ENCODE measurements around the gene TOX2. TPM values are rescaled to one million over a fixed set of nuclear protein-coding genes. Genes with fewer than 3 reads are reported as not detected.
A peak's percentile ranks its signal among the peaks of the same experiment; 100 is the strongest.

TOX2 gene
- polyA plus RNA-seq, 3 donors, result 0.39 to 0.56 (median 0.47) TPM

DNA sequence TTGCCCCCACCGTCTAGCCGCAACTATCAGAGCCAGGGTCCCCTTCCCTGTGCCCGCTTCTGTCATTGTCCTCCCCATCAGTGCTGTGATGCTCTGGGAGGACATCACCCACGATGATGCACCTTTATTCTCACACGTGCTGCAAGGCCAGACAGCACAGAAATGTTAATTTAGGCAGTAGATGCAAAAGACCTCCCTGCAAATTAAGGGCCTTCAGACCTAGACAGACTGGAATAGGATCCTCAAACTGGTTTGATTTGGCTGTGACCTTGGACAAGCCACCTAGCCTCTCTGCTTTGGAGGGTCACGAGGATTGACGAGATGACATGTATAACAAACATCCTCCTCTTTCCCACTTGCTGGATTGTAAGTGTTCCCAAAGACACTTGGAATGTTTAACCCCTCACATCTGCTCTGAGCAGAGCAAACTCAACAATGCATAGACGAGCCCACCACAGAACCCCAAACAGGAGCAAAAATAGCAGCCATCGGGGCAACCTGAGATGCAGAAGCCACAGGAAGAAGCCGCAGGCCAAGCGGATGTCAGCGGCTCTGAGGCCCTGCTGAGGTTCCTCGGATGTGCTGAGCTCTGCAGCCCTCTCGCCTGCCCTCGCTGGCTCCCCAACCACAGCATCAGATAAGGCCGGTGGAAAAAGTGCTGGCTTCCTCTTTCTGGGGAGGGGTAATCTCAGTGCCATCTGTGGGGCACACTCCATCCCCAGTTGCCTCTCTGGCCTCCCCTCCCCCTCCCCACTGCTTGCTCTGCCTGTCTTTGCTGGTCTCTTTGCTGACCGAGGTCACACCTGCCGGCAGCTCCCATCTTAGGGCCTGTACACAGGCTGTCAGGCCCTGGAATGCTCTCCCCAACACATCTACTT is 35.3 kb downstream of the TOX2 start:
- H3K4me2 ChIP-seq (replicated peaks; ENCODE audit: extremely low read depth, low read length, poor library complexity, severe bottlenecking), result peak overlapping the region; percentile 32
- Mint-ChIP-seq H3K4me3 (peak overlapping the region; percentile 47 to 56), H3K27ac (peak overlapping the region; percentile 16 to 92 (median 66)), H3K9me3 (peaks cover 0 to 3% (median 0%) of the 10 kb centered on the region in 7 donors), H3K27me3 (ENCODE audit: low read depth in 3 of 3) (peaks cover 10 to 23% (median 13%) of the 10 kb centered on the region in 3 donors), H3K4me1 (peaks cover 72% of the 10 kb centered on the region), H3K36me3 (peaks cover 21 to 25% of the 10 kb centered on the region in 2 donors)
- no peaks in the 10 kb centered on the region for H3K79me2 ChIP-seq (ENCODE audit: insufficient read depth, low read length)
- H3K4me1 ChIP-seq (ENCODE audit: control insufficient read depth in 1 of 2, insufficient read depth in 2 of 2, low read length in 2 of 2), result peaks cover 48 to 49% of the 10 kb centered on the region in 2 donors
- peak overlapping the region; percentile 41 for H2AFZ ChIP-seq (ENCODE audit: insufficient read depth, low read depth, low read length, poor library complexity, severe bottlenecking)
- DNase-seq, result peak in 2 of 3 donors; percentile 54 to 62
- H4K20me1 ChIP-seq (ENCODE audit: insufficient read depth, low read length), result no peaks in the 10 kb centered on the region
- H3K27me3 ChIP-seq (ENCODE audit: control insufficient read depth in 2 of 2, insufficient read depth in 2 of 2, low read length in 2 of 2), result peaks cover 0 to 5% of the 10 kb centered on the region in 2 donors
- H3K9ac ChIP-seq (ENCODE audit: insufficient read depth, low read length, poor library complexity, severe bottlenecking), result no peak overlapping the region
- H3K36me3 ChIP-seq (replicated peaks in 1 of 2; ENCODE audit: control insufficient read depth in 1 of 2, insufficient read depth in 2 of 2, low read length in 2 of 2), result no peaks in the 10 kb centered on the region
- peak overlapping the region in 1 of 3 experiments; percentile 9 for H3K4me3 ChIP-seq (replicated peaks in 1 of 3; ENCODE audit: low read depth in 2 of 3, low read length in 3 of 3)
- H3K9me3 ChIP-seq (replicated peaks in 1 of 2; ENCODE audit: control insufficient read depth in 1 of 2, insufficient read depth in 1 of 2, low read length in 2 of 2), result no peaks in the 10 kb centered on the region
- H3K27ac ChIP-seq (ENCODE audit: low read depth in 1 of 2, low read length in 2 of 2), result peak overlapping the region in 1 of 2 donors; percentile 22
- WGBS (ENCODE audit: insufficient coverage), result 20% methylated on average over 12 of the region's 18 CpGs
- intact Hi-C loops (cut with micrococcal nuclease), result no loop called here
- TF ChIP-seq, protein P1, sequence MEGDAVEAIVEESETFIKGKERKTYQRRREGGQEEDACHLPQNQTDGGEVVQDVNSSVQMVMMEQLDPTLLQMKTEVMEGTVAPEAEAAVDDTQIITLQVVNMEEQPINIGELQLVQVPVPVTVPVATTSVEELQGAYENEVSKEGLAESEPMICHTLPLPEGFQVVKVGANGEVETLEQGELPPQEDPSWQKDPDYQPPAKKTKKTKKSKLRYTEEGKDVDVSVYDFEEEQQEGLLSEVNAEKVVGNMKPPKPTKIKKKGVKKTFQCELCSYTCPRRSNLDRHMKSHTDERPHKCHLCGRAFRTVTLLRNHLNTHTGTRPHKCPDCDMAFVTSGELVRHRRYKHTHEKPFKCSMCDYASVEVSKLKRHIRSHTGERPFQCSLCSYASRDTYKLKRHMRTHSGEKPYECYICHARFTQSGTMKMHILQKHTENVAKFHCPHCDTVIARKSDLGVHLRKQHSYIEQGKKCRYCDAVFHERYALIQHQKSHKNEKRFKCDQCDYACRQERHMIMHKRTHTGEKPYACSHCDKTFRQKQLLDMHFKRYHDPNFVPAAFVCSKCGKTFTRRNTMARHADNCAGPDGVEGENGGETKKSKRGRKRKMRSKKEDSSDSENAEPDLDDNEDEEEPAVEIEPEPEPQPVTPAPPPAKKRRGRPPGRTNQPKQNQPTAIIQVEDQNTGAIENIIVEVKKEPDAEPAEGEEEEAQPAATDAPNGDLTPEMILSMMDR (IDR thresholded peaks at IDR 0.05), result no peak

DNA sequence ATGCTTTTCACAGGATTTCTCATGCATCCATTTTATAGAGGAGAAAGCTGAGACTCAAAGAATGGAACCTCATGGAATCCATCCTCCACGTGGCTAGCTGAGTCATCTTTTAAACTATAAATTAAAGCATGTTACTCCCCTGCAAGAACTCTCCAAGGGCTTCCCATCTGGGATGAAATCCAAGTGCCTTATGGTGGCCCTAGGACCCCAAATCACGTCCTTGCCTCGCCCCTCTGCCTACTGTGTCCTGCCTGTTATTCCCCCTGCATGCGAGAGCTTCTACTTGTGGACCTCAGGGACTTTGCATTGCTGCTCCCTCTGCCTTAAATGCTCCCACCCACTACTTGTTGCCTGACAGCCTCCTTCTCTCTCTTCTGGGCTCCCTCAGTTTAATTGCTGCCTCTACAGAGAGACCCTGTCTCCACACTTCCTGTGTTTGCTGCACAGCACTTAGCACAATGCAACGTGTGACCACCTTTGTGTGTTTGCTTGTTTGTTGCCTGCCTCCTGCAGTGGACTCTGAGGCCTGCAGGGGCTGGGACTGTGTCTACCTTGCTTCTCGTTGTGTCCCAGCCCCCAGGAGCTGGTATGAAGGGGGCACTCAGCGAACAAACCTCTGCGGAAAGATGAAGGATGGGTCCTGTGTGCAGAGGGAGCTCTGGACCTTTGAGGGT is 39.4 kb downstream of the TOX2 start:
- intact Hi-C loops (cut with micrococcal nuclease), result loop anchor here in 1 of 2 donors (2.0 kb wide), 1 partner anchor 15 kb away; no protein-coding TSS in a partner anchor
- H3K9ac ChIP-seq (ENCODE audit: insufficient read depth, low read length, poor library complexity, severe bottlenecking), result no peak overlapping the region
- Mint-ChIP-seq H3K27ac (peak overlapping the region in 4 of 7 donors; percentile 47 to 91 (median 66)), H3K4me3 (peak overlapping the region in 1 of 2 donors; percentile 70), H3K9me3 (peaks cover 0 to 5% (median 3%) of the 10 kb centered on the region in 7 donors), H3K4me1 (peaks cover 82% of the 10 kb centered on the region), H3K27me3 (ENCODE audit: low read depth in 3 of 3) (peaks cover 10 to 30% (median 29%) of the 10 kb centered on the region in 3 donors), H3K36me3 (peaks cover 24 to 26% of the 10 kb centered on the region in 2 donors)
- 68% methylated on average over 8 of the region's 8 CpGs for WGBS (ENCODE audit: insufficient coverage)
- no peaks in the 10 kb centered on the region for H3K36me3 ChIP-seq (replicated peaks in 1 of 2; ENCODE audit: control insufficient read depth in 1 of 2, insufficient read depth in 2 of 2, low read length in 2 of 2)
- H4K20me1 ChIP-seq (ENCODE audit: insufficient read depth, low read length), result no peaks in the 10 kb centered on the region
- no peak for DNase-seq
- no peak overlapping the region for H2AFZ ChIP-seq (ENCODE audit: insufficient read depth, low read depth, low read length, poor library complexity, severe bottlenecking)
- no peak overlapping the region for H3K27ac ChIP-seq (ENCODE audit: low read depth in 1 of 2, low read length in 2 of 2)
- no peak overlapping the region for H3K4me2 ChIP-seq (replicated peaks; ENCODE audit: extremely low read depth, low read length, poor library complexity, severe bottlenecking)
- no peaks in the 10 kb centered on the region for H3K79me2 ChIP-seq (ENCODE audit: insufficient read depth, low read length)
- no peak overlapping the region for H3K4me3 ChIP-seq (replicated peaks in 1 of 3; ENCODE audit: low read depth in 2 of 3, low read length in 3 of 3)
- peaks cover 0 to 5% of the 10 kb centered on the region in 2 donors for H3K27me3 ChIP-seq (ENCODE audit: control insufficient read depth in 2 of 2, insufficient read depth in 2 of 2, low read length in 2 of 2)
- H3K4me1 ChIP-seq (ENCODE audit: control insufficient read depth in 1 of 2, insufficient read depth in 2 of 2, low read length in 2 of 2), result peaks cover 67 to 72% of the 10 kb centered on the region in 2 donors
- no peaks in the 10 kb centered on the region for H3K9me3 ChIP-seq (replicated peaks in 1 of 2; ENCODE audit: control insufficient read depth in 1 of 2, insufficient read depth in 1 of 2, low read length in 2 of 2)
- TF ChIP-seq, protein P1 (IDR thresholded peaks at IDR 0.05), result no peak
